HL-60/S4 (cell line): ENCODE measurements around the gene CYP27C1.

ENCODE experiments used
- in situ Hi-C: fragments of 300-500 bp; cut with MboI; formaldehyde crosslinking; loops from 2 replicates; pipeline ENCODE4 v1.14.3; 2022; ENCODE audit warnings: low sequenced_read_pairs

Gene CYP27C1

DNA sequence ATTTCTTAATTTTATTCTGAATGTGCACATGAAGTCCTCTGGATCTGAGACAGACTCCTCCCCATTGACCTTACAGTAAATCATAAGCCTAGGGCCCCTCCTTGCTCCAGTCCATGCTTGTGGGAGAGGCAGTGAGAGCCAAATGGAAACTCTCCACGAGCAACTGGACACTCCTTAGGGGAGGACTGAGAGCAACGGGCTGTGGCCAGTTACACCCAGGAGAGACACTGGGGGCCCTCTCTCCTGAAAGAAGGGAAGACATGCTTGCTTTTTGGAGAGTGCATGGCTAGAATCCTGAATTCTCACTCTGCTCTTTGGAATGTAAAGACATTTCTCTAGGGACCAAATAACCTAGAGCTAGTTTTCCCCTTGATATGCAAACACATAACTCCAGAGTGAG, 64.2 kb downstream of the CYP27C1 start:
- in situ Hi-C loops, result no loop called here

DNA sequence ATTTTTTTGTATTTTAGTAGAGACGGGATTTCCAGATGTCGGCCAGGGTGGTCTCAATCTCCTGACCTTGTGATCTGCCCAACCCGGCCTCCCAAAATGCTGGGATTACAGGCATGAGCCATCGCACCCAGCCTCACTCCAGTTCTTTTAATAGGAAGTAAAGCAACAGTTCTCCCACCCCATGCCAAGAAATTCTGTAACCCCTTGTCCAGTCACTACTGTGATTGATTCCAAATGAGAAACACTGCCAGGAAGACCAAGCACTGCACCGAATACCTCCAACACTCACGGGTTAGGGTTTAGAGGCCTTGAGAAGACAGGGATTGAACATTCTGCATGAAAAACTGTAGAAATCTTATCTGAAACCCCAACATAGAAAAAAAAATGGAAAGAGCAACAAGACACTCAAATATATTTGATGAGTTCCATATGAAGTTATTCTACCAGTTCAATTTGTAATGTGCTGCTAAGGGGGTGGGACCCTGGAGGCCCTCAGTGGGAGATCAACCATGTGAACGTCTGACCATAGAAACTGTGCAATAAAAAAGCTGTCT, 65.0 kb downstream of the CYP27C1 start:
- in situ Hi-C loops, result no loop called here

DNA sequence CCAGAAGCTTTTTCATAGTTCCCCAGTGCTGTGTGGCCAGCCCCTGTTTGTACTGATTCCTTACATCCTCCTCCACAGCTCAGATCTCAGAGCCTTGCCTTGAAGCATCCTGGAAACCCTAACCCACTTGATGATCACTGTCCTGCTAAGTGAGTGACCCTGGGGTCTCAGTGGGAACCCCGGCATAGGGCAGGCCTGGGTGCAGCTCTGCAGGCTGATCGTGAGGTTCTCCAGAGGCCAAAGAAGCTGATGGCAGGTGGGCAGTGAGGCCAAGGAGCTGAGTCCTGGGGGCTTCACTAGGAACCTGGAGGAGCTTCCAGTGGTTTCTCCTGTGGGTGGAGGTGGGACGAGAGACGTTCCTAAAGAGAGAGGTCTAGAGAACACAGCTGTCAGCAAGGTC, 65.7 kb downstream of the CYP27C1 start:
- in situ Hi-C loops, result no loop called here

DNA sequence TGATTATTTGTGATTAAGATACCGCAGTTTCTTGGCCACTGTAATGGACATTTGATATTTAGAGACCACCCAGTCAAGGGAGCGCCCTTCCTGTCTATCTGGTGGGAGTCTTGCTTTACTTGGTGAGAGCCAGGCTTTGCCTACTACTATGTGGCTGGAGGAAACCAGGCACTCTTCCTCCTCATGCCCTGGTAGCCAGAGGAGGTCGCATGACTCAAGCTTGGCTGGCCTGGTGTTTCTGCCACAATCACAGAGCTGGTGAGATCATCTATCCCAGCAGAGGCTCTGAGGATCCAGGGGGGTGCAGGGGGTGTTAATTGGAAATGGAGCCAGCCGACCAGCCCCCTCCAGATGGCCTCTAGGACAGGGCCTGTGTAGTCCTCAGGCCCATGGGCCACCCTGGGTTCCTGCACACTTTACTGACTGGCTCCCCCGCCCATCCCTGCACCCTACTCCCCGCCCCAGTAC, 66.4 kb downstream of the CYP27C1 start:
- in situ Hi-C loops, result no loop called here

DNA sequence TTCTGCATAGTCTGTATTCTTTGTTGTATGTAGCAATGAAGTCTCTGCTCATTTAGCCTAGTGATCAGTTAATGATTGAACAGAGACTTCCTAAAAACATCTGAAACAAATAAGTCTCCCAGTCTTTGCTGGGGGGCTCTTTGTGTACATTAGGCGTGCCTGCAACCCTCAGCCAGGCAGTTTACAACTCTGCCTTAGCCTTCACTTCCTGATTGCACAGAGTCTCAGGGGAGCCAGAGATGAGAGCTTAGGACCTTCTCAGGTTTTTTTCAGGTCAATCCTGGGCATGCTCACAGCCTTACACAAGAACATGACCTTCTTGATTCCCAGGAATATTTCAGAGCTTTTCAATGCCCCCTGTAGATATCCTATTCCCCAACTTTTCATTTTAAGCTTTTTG, 69.1 kb downstream of the CYP27C1 start:
- in situ Hi-C loops, result no loop called here

DNA sequence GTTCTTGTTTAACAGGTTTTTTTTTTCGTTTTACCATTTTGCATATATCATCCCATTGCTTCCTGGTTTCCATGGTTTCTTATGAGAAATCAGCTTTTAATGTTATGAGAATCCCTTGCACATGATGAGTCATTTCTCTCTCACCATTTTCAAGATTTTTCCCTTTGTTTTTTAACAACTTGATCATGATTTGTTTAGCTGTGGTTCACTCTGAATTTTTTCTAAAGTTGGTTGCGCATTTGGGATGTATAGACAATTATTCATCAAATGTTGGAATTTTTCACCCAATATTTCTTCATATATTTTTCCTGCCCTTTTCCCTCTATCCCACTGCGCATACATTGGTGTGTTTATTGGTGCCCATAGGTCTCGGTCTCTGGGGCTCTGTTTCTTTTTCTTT, 70.7 kb downstream of the CYP27C1 start:
- in situ Hi-C loops, result no loop called here

DNA sequence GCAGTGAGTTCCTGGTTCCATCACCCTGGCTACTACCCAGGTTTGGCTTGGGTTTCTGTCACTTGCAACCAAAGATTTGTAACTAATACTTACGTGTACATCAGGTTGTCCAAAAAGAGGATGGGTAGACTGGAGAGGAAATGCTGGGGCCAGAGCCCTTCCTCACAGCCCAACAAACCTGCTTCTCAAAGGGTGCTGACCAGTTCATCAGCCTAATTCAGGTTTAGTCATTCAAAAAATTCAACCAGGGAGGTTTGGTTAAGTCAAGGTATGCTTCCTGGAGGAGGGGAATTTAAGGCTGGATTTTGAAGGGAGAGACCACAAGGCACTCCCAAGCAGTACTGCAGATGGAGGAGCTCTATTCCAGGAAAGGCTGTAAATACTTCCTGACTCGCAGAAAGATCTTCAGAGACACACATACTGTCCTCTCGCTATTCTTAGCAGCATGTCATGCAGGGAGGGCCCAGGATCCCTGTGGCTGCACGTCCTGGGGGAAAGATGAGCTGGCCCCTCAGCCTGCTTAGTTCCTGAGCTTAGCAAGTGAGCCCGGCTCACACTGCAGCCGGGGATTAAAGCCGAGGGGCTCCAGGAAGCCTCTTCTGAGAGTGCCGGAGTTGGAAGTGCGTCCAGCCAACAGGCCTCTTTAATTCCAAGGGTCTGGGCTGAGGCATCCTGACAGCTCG, 73.1 kb downstream of the CYP27C1 start:
- in situ Hi-C loops, result no loop called here

DNA sequence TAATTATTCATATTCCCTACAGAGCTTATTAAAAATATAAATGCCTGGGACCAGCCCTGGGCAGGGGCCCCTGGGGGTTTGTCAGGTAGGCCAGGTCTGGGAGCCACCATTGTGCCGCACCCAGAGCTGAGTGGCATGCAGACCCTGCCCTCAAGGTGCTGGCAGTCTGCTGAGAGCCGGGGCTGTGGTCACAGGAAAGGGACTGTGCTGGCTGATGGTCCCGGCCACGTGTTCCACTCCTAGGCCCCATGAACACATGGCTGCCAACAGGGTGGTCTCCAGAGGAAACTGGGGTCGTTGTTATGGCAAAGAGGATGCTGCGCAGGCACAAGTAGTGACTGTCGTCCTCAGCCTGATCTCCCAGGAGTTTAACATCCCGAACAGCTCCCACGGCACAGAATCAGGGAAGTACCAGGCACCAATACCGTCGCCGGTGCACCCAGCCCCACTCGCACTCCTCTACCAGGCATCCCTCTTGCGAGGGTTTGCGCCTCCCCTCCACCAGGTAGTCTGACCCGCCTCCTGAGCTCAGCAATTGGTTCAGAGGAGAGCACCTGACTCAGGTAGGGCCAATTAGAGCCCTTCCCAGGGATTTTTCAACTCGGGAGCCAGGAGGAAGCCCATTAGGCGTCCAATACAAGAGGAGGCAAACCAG, 73.9 kb downstream of the CYP27C1 start:
- in situ Hi-C loops, result no loop called here

DNA sequence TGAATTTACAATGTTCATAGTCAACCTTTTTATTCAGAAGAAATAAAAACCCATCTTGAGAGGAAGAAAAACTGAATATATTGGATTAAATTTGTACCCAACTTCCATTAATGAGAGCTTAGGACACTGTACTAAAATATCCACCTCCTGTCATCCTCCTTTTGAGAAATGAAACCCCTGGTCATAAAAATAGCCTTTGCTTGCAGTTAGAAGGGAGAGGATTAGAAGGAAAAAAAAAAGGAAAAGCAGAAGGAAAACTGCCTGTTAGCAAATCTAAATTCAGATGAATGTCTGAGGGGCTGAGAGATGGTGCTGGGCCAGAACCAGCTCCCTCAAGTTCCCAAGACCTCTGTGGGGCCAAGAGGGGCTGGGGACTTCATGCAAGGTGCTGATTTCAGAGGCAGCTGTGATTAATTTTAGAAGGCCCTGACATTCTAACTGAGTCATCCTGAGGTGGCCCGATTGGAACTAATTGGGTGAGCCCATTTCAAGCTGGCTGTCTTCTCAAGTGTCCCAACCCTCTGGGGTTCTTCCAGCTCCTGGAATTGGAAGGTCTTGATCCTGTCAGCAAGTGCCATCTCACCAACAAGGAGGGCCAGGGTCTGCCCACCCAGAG, 74.7 kb downstream of the CYP27C1 start:
- in situ Hi-C loops, result no loop called here

DNA sequence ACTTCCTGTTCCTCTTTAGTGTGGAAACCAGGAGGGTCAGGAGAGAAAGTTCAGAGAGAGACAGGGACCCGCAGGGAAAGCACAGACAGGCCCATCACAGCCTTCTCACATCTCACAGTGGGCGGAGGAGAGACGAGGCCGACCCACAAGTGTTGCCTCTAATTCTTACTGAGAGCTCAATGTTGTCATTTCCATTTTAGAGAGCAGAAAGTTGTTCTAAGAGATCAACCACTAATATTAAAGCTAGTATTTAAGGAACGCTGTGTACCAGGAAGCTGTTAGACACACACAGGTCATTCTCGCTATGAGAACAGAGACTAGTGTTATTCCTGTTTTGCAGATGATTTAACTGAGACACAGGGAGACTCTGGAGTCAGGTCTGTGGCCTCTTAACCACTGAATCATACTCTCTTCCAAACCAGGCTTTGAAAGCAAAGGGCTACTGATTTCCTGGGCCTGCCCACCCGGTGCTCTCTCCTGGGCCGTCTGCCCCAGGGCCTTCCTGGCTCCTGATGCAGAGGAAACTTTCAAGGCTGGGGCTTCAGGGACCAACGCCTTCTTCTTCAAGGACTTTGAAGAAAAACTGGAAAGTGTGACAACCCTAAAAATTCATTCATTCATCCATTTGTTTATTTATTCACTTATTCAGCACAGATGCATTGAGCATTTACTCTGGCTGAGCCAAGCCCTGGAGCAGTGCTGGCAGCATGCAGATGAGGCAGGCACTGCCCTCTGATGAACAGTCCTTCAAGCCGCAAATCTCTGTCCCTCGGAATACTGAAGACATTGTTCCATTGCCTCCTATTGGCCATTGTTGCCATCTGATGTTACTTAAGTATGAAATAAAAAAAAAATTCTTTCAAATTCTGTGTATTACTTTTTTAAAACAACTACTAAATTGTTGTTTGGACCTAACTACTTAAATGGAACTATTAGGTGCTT, 76.0 kb downstream of the CYP27C1 start:
- in situ Hi-C loops, result no loop called here

DNA sequence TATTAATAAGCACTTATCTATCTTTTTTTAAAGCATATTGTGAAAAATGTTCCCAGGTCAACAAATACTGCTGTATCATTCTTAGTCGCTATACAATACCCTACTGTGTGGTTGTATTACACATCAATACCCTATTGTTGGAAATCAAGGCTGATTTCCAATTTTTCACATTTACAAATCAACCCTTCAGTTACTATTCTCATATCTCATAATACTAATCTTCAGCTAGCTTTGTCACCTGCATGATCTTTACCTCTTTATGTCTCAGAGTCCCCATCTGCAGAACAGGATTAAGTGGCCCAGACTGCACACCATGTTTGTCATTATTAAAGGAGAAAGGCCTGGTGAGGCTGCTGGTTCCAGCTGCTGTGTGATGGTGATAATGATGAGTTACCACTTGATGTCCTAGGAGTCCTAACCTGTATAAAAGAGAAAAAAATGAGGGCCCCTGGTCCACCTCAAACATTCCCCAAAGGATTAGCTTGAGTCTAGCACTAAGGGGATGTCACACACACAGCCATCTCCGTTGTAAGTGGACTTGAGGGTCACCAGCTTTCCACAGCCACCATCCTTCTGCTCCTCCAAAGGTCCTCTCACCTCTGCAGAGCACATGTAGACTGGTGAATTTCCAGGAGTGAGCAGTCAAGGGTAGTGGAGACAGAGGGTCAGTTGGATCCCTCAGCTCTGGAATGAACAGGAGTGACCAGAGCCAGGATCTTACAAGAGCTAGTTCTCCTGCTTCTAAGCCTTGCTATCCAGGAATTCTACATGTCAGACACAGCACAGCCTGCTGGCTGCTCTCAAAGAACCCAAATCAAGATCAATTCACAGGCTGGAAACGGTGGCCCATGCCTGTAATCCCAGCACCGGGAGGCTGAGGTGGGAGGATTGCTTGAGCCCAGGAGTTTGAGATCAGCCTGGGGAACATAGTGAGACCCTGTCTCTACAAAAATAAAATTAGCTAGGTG, 77.2 kb downstream of the CYP27C1 start:
- in situ Hi-C loops, result no loop called here

DNA sequence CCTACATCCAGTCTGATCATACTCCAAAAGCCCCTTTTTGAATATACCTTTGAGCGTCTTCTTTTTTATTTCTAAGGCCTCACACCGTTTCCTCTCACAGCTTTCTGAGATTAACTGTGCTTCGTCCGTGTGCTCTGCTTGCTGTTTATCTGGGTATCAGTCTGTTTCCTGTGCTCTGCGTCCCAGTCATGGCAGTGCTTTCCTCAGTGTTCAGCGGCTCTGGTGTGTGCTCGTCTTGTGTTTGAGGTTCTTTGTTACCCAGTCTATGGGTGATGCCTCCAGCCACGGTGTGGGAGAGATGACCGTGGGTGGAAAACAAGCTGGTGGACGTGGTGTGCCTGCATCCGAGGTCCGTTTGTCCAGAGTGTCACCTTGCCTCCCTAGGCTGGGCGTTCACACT, 79.6 kb downstream of the CYP27C1 start:
- in situ Hi-C loops, result no loop called here

DNA sequence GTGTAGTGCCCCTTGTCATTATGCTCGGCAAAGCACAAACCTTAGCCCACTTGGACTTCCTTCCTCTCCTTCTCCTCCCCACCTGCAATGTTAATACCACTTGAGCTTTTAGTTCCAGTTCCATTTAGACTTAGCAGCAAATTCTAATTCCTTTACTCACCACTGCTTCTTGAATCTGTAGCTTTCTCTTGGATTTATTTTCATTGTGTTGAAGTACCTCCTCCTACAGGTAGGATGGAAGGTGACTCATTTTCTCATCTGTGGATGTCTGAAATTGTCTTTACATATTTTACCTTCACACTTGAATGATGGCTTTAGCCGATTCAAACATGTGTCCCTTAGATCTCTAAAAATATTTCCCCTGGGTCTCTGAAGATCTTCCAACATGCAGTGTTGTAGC, 80.3 kb downstream of the CYP27C1 start:
- in situ Hi-C loops, result no loop called here

DNA sequence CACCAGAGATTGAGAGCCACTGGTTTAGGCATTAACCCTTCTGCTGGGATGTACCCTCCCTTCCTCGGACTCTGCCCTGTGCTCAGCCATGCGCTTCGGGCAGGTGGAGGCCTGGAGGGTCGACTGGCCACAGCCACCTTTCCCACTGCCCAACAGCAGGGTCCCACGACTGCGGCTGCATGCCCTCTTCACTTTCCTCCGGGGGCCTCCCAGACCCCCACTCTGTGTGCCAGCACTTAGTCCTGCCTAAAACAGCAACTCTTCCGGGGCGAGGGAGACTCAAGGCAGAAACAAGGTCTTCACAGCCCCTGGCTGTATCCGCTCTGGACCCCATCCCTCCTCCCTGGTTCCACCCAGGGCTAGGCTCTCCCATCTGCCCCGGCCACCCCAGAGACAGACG, 81.8 kb downstream of the CYP27C1 start:
- in situ Hi-C loops, result no loop called here

DNA sequence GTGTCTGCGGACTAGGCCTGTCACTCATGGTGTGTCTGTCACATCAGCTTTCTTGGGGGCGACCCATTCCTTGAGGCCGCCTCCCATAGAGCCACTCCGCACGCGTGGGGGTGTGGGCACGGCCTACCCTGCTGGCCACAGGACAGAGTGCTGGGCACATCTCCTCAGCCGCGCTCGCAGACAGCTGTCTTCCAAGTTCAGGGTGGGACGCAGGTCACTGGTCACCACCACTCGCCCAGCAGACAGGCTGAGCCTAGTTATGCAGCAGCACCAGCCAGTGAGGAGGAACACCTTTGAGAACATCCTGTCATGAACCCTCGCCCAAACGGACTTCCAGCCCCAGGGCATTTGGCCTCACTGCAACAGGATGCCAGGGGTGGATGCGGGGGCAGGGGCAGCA, 82.4 kb downstream of the CYP27C1 start:
- in situ Hi-C loops, result no loop called here

DNA sequence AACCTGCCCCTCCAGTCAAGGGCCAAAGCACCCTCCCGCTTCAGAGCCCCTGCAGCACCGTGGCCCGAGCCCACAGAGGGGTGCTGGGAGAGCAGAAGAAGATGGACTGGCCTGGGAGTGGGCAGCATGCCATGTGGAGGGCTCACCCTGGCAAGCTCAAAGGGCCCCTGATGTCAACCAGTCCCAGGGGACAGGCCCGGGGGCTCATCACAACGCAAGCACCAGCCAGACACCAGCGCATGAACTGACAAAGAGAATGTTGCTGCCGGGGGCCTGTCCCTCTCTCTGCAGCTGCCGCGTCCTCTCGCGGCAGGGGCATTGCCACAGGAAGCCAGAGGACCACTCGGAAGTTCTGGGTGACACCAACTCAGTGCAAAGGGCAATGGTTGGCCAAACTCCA, 82.9 kb downstream of the CYP27C1 start:
- in situ Hi-C loops, result no loop called here

DNA sequence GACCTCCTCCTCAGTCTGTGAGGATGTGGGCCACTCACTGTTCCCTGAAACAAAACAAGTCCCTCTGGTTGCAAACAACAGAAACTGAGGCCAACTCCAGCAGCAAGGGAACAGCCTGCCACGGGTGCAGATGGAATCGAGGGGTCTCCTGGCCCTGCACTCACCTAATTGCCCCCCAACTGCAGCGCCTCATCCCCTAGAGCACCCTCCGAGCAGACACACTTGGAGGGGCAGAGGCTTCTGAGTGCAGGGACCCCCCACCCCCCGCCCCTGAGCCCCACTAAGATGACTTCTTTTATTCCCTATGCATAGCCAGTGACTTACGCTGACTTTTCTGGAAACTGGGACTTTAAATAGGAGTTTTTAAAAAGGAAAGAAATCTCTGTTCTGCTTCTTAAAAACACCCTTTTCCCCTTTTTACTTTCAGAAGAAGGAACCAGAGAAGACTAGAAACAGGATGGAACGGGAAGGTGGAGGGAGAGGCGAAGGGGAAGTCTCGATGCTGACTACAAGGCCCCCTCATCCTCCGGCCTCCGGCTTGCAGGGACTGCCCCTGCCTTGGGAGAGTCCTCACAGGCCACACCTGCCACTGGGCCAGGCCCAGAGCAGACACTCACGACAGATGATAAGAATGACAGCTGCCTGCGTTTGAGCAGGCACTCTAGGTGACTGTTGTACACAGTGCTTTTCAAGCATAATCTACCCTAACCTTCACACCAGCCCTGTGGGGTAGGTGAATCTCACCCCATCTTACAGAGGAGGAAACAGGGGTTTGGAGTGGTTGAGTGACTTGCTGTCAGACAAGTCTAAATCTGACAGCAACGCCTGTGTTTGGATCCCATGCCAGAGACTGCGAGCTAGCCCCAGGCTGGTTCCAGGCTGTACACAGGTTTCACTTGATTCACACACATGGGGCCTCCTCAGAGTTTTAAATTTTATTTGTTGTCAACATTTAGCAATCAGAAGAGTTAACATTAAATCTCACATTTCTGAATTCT, 85.0 kb downstream of the CYP27C1 start:
- in situ Hi-C loops, result no loop called here

DNA sequence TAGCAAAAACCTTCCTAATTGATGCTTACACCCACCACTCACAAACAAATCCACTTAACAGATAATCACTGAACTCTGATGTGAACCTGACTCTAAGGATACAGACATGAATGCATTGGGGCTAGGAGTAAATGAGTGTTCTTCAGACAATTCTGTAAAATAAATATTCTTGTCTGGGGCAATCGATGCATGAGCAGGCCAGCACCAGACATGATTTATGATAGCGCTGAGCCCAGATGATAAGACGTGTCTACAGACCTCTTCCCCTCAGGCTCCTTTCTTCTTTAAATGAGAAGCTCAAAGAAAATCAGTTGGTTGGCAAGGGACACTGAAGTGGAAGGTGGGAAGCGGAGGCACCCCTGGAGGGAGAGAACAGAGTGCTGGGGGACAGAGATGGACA, 85.9 kb downstream of the CYP27C1 start:
- in situ Hi-C loops, result no loop called here
